ENCODE data around the gene KRTAP1-3.

Gene KRTAP1-3

GRCh38 chr17:41054025-41054424 lies 19.4 kb upstream of the KRTAP1-3 start:
- no peak for DNase-seq

GRCh38 chr17:41052566-41052965 lies 17.9 kb upstream of the KRTAP1-3 start:
- DNase-seq, result no peak

DNA sequence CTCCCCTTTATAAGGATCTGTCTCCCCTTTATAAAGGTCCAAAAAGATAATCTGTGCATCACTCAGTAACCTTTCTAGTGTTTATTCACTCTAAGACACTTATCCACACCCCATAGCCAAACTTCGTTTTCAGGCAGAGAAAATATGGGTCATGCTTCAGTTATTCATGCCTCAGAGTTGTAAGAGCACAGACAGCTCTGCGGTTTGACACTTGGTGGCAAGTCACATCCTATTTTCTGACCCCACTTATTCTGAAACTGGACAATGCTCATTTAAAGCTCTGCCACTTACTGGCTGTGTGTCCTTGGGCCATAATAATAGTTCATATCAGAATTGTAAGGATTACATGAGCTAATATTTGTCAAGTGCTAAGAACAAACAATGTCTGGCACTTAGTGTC lies 14.4 kb upstream of the KRTAP1-3 start:
- no peak for DNase-seq

DNA sequence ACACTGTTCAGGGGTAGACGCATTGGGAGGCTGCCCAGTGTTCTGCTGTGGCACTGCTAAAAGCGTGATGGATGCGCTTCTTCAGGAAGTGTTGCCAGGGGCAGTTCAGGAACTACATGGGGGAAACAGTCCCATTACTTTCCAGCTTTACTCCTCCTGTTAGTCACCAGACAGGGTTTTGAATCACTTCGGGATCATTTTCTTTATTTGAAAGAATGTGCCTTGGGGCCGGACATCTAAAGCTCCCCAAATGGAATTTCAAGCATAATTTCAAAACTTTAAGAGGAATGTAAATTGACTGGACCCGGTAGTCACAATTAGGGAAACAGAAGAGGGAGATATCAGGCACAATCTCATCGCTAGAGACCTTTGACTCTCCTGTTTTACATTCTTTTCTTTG lies 13.8 kb upstream of the KRTAP1-3 start:
- DNase-seq, result no peak

DNA sequence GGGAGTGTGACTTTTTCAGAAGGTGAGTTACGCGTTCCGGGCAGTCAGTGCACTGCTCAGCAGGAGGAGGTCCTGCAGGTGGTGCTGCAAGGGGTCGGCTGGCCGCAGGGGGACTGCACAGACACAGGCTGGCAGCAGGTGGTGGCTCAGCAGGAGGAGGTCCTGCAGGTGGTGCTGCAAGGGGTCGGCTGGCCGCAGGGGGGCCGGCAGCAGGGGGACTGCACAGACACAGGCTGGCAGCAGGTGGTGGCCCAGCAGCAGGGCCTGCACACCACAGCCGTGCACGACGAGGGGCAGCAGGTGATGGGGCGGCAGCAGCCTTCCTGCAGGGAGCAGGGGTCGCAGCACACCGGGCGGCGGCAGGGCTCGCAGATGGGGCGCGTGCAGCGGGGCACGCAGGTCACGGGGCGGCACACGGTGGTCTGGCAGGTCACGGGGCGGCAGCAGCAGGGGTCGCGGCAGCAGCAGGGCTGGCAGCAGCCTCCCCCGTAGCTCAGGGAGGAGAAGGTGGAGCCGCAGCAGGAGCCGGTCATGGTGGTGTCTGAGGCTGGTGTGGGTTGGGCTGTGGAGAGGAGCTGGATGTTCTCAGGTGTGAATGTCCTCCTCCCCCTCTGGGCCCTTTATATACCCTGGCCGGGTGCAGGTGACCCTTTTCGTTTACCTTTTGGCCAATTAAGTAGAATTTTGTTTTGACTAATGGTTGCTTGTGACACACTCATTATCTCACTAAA lies 12.2 kb upstream of the KRTAP1-3 start, which contains the start of gene KRTAP2-1:
TSS of gene KRTAP2-1 (minus strand) at position 582 of the 731 bp plus-strand sequence. CDS start at position 533, 49 bp downstream.
- peak; percentile 30 for DNase-seq

GRCh38 chr17:41042953-41043352 lies 8.3 kb upstream of the KRTAP1-3 start:
- no peak for DNase-seq

DNA sequence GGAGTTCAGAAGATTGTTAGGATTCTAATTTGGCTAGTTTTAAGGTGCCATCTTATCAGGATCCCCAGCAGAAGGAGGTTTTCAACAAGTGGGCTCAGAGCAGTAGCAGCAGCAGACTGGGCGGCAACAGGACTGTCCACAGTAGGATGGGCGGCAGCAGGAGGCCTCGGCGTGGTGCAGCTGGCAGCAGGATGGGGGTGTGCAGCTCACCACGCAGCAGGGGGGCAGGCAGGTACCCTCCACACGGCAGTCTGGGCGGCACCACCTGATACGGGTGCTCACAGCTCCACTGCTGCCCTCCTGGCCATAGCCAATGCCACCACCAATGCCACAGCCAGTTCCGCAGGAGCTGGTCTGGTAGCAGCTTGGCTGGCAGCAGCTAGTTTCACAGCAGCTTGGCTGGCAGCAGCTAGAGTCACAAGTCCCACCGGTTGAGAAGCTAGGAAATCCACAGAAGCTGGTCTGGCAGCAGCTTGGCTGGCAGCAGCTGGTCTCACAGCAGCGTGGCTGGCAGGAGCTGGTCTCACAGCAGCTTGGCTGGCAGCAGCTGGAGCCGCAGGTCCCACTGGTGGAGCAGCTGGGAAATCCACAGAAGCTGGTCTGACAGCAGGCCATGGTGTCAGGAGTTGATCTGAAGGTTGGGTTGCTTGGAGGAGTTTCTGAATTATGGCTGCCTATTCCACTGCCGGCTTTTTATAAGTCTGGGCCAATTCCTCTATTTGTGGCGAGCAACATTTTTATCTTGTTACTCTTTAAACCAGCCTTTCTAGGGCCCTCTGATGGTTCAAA lies 6.3 kb upstream of the KRTAP1-3 start, which contains the start of gene KRTAP1-1:
TSS of gene KRTAP1-1 (minus strand) at position 668 of the 789 bp plus-strand sequence. CDS start at position 615, 53 bp downstream.
- peak; percentile 83 for DNase-seq

DNA sequence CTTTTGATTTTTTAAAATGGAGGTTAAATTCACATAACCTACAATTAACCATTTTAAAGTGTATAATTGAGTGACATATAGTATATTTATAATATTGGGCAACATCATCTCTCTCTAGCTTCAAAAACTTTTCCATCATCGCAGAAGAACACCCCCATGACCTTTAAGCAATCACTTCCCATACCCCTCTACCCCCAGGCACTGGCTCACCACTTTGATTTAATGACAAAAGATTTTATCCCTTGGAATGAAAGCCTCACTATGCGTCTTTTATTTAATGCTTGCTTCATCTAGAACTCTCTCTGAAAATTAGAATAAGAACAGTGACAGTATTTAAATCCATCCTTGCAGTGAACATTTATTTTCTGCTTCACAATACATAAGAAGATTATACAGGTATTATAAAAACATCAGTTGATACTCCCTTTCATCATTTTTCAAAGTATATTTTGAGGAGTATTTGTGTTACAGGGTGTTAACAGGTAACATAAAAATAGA lies 3.2 kb upstream of the KRTAP1-3 start:
- DNase-seq, result no peak

DNA sequence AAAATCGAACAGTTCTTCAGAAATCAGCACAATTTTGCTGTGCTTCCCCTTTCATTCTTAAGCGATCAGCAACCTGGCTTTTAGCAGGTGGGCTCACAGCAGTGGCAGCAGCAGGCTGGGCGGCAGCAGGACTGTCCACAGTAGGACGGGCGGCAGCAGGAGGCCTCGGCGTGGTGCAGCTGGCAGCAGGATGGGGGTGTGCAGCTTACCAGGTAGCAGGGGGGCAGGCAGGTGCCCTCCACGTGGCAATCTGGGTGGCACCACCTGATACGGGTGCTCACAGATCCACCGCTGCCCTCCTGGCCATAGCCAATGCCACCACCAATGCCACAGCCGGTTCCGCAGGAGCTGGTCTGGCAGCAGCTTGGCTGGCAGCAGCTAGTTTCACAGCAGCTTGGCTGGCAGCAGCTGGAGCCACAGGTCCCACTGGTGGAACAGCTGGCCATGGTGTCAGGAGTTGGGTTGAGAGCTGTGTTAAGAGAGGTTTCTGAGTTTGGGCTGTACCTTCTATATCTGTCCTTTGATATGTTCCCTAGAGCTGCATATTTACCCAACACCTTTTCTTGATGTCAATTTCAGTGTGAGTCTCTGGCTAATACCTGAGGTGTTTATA lies 4.9 kb downstream of the KRTAP1-3 start, which contains the start of gene KRTAP1-4:
TSS of gene KRTAP1-4 (minus strand) at position 563 of the 613 bp plus-strand sequence. CDS start at position 446, 117 bp downstream.
- DNase-seq, result peak; percentile 53

DNA sequence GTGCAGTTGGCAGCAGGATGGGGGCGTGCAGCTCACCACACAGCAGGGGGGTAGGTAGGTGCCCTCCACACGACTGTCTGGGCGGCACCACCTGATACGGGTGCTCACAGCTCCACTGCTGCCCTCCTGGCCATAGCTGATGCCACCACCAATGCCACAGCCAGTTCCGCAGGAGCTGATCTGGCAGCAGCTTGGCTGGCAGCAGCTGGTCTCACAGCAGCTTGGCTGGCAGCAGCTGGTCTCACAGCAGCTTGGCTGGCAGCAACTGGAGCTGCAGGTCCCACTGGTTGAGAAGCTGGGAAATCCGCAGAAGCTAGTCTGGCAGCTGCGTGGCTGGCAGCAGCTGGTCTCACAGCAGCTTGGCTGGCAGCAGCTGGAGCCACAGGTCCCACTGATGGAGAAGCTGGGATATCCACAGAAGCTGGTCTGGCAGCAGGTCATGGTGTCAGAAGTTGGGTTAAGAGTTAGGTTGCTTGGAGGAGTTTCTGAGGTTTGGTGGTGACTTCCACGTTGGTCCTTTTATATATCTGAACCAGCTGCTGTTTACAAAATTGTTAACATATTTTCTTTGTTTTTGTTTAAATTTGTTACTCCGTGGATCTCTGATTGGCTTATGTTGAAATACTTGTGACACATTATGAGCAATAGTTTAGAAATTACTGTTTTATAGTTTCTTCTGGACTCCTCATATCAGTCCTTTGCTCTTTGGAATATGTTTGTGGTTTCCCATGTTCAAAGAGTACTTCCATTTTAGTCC lies 7.8 kb downstream of the KRTAP1-3 start, which contains the start of gene KRTAP1-5:
TSS of gene KRTAP1-5 (minus strand) at position 494 of the 757 bp plus-strand sequence. CDS start at position 441, 53 bp downstream.
- peak; percentile 38 for DNase-seq

DNA sequence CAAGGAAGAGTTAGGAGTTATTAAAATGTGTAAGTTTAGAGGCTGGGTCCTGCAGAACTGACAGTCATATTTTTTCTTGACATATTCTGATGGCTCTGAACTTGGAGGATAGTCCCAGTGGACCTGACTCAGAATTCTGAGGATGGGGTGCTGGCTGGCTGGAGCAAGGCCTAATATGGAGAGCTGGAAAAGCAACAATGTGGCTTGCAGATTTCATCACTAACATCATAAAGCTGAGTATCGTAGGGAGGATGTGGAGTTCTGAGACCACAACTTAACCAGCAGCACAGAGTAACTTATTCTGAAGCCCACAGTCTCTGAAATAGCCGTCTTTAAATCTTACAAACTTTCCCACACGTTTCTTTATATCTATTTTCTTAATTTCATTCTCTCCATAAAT lies 10.0 kb downstream of the KRTAP1-3 start:
- DNase-seq, result no peak

GRCh38 chr17:41020336-41020735 lies 14.3 kb downstream of the KRTAP1-3 start:
- DNase-seq, result peak; percentile 38

DNA sequence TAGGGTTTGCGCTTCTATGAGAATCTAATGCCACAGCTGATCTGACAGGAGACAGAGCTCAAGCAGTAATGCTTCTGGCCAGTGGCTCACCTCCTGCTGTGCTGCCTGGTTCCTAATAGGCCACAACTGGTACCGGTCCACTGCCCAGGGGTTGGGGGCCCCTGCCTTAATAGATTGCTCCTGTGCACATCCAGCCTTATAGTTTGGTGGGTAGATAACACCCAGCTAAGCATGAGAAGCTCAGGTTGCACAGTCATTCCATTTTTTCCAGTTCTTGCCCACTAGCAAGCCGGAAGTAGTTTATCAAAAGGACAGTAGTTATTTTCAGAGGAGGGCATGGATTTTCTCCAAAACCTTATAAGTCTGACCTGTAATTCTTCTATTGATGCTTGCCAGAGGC lies 15.3 kb downstream of the KRTAP1-3 start:
- no peak for DNase-seq

- no peak for DNase-seq
These were observed 16.1 kb downstream of the KRTAP1-3 start for GRCh38 chr17:41018541-41018940.

GRCh38 chr17:41016578-41017215 lies 18.0 kb downstream of the KRTAP1-3 start:
- no peak for DNase-seq

DNA sequence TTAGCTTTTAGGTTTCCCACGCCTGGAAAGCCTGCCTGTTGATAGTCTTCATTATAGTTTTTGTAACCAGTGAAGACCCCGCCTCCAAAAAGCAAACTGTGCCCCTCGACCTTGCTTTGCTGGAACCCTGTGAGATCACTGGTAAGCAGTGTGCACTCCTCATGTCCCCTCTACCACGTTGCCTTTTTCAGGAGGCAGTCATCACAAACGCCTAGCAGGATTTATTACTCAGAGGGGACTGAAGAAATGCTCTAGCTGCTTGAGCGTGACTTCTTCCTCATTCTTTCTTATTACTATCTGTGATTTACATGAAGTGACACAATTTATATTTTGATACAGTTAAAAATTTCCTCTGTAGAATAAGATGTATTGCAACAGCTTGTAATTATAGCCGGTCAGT lies 19.2 kb downstream of the KRTAP1-3 start:
- DNase-seq, result no peak

- peak; percentile 35 for DNase-seq
These were observed 21.1 kb downstream of the KRTAP1-3 start for GRCh38 chr17:41013606-41014005.

GRCh38 chr17:41013181-41013580 lies 21.5 kb downstream of the KRTAP1-3 start:
- no peak for DNase-seq

DNA sequence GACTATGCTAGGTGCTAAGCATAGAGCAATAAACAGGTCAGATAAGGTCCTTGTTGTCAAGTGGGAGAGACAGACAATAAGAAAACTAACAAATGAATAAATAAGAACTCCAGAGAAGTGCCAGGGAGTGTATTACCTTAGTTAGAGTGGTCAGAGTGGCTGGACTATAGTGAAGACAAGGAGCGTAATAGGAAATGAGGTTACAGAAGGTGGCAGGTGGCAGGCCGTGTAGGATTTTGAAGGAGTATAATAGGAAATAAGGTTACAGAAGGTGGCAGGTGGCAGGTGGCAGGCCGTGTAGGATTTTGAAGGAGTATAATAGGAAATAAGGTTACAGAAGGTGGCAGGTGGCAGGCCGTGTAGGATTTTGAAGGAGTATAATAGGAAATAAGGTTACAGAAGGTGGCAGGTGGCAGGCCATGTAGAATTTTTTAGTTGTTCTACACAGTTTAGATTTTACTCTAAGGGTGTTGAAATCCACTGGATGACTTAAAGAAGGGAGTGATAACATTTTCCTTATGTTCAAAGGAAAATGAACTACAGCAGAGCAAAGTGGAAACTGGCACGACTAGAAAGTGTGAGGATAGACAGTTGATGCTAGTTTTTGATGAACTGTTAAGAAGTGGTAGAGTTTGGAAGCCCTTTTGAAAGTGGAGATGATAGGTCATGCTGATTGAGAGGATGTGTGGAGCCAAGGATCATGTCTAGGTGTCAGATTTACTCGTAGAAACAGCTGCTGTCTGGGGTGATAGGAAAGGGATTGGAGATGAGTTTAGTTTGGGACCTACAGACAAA lies 22.2 kb downstream of the KRTAP1-3 start:
- no peak for DNase-seq

DNA sequence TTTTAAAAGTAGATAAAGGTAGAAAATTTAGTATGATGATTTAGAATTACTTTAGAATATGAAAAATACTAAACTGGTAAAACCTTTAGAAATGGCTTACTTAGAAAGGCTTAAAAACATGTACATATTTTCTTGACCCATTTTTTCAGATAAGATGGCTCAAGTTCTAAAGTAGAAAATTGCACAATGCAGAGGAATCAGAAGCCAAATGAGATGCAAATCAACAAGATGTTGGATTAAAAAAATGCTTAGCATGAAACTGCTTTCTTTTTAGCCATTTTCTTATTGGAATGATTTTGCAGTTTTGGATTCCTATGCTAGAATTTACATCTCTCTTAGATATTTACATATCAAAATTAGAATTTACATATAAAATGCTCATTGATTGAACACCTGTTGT lies 24.2 kb downstream of the KRTAP1-3 start:
- DNase-seq, result no peak

GRCh38 chr17:41009936-41010335 lies 24.7 kb downstream of the KRTAP1-3 start:
- DNase-seq, result no peak

Data from NCI-H69 (cell line).